Measurements from ENCODE around the gene MID1.

MID1 gene

GRCh38 chrX:10524578-10524977 lies 95.8 kb downstream of the MID1 start:
- H3K9ac ChIP-seq (ENCODE audit: low read depth, low read length) = no peak overlapping the region
- no peaks in the 10 kb centered on the region for H3K27me3 ChIP-seq (ENCODE audit: insufficient read depth, low read length, poor library complexity)
- no peaks in the 10 kb centered on the region for H3K4me1 ChIP-seq (ENCODE audit: insufficient read depth, low read length)
- H3K36me3 ChIP-seq (ENCODE audit: insufficient read depth, low read length) = no peaks in the 10 kb centered on the region
- ATAC-seq (ENCODE audit: insufficient read depth, low read depth) = no peak
- H2AFZ ChIP-seq (ENCODE audit: low read depth, low read length) = no peak overlapping the region
- H3K4me2 ChIP-seq (ENCODE audit: insufficient read depth, low read length) = no peak overlapping the region
- H3K9me3 ChIP-seq (ENCODE audit: insufficient read depth, low read length, severe bottlenecking) = no peaks in the 10 kb centered on the region
- DNase-seq = no peak
- H4K20me1 ChIP-seq (ENCODE audit: insufficient read depth, low read length) = no peaks in the 10 kb centered on the region
- H3K27ac ChIP-seq (ENCODE audit: low read length) = no peak overlapping the region
- H3K79me2 ChIP-seq (ENCODE audit: insufficient read depth, low read length) = no peaks in the 10 kb centered on the region
- H3K4me3 ChIP-seq (ENCODE audit: low read depth in 1 of 2, low read length in 2 of 2) = no peak overlapping the region
- no peak for TF ChIP-seq EZH2 (IDR thresholded peaks at IDR 0.05; ENCODE audit: borderline replicate concordance, low read depth, low read length, severe bottlenecking)

DNA sequence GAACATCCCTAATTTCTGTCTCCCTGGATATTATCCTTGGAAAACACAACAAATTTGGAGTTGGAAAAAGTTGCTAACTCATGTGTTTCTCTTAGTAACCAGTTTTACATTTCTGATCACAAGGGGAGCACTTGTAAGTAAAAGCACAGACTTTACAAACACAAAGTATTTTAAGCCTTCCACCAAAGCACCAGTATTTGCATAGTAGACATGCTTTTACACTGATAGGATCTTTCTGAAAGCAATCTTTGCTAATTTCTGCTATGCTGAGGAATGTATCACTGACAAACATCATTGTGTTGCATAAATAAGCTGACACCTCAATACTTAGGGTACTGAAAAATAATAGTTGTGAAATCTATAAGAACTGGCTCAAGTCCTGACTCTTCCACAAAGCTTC lies 100.6 kb downstream of the MID1 start:
- Histone ChIP-seq H2AFZ (ENCODE audit: low read depth, low read length) (no peak overlapping the region), H3K79me2 (ENCODE audit: insufficient read depth, low read length) (no peaks in the 10 kb centered on the region), H3K4me3 (ENCODE audit: low read depth in 1 of 2, low read length in 2 of 2) (no peak overlapping the region), H3K36me3 (ENCODE audit: insufficient read depth, low read length) (no peaks in the 10 kb centered on the region), H3K27ac (ENCODE audit: low read length) (no peak overlapping the region), H3K9me3 (ENCODE audit: insufficient read depth, low read length, severe bottlenecking) (no peaks in the 10 kb centered on the region), H3K4me2 (ENCODE audit: insufficient read depth, low read length) (no peak overlapping the region), H3K9ac (ENCODE audit: low read depth, low read length) (no peak overlapping the region), H4K20me1 (ENCODE audit: insufficient read depth, low read length) (no peaks in the 10 kb centered on the region), H3K27me3 (ENCODE audit: insufficient read depth, low read length, poor library complexity) (no peaks in the 10 kb centered on the region), H3K4me1 (ENCODE audit: insufficient read depth, low read length) (no peaks in the 10 kb centered on the region)
- ATAC-seq (ENCODE audit: insufficient read depth, low read depth) (no peak), DNase-seq (no peak)
- TF ChIP-seq EZH2 (IDR thresholded peaks at IDR 0.05; ENCODE audit: borderline replicate concordance, low read depth, low read length, severe bottlenecking) = no peak
- TF ChIP-seq, protein P1, sequence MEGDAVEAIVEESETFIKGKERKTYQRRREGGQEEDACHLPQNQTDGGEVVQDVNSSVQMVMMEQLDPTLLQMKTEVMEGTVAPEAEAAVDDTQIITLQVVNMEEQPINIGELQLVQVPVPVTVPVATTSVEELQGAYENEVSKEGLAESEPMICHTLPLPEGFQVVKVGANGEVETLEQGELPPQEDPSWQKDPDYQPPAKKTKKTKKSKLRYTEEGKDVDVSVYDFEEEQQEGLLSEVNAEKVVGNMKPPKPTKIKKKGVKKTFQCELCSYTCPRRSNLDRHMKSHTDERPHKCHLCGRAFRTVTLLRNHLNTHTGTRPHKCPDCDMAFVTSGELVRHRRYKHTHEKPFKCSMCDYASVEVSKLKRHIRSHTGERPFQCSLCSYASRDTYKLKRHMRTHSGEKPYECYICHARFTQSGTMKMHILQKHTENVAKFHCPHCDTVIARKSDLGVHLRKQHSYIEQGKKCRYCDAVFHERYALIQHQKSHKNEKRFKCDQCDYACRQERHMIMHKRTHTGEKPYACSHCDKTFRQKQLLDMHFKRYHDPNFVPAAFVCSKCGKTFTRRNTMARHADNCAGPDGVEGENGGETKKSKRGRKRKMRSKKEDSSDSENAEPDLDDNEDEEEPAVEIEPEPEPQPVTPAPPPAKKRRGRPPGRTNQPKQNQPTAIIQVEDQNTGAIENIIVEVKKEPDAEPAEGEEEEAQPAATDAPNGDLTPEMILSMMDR (IDR thresholded peaks at IDR 0.05; ENCODE audit: borderline replicate concordance, extremely low read depth, low read length, poor library complexity, severe bottlenecking) = no peak

GRCh38 chrX:10519278-10519677 lies 101.1 kb downstream of the MID1 start:
- Histone ChIP-seq H3K27me3 (ENCODE audit: insufficient read depth, low read length, poor library complexity) (no peaks in the 10 kb centered on the region), H3K9me3 (ENCODE audit: insufficient read depth, low read length, severe bottlenecking) (no peaks in the 10 kb centered on the region), H4K20me1 (ENCODE audit: insufficient read depth, low read length) (no peaks in the 10 kb centered on the region), H3K27ac (ENCODE audit: low read length) (no peak overlapping the region), H3K4me3 (ENCODE audit: low read depth in 1 of 2, low read length in 2 of 2) (no peak overlapping the region), H3K4me1 (ENCODE audit: insufficient read depth, low read length) (no peaks in the 10 kb centered on the region), H3K9ac (ENCODE audit: low read depth, low read length) (no peak overlapping the region), H2AFZ (ENCODE audit: low read depth, low read length) (no peak overlapping the region), H3K36me3 (ENCODE audit: insufficient read depth, low read length) (no peaks in the 10 kb centered on the region), H3K79me2 (ENCODE audit: insufficient read depth, low read length) (no peaks in the 10 kb centered on the region), H3K4me2 (ENCODE audit: insufficient read depth, low read length) (no peak overlapping the region)
- TF ChIP-seq, protein P1 (IDR thresholded peaks at IDR 0.05; ENCODE audit: borderline replicate concordance, extremely low read depth, low read length, poor library complexity, severe bottlenecking) = no peak
- no peak for TF ChIP-seq EZH2 (IDR thresholded peaks at IDR 0.05; ENCODE audit: borderline replicate concordance, low read depth, low read length, severe bottlenecking)
- no peak for ATAC-seq (ENCODE audit: insufficient read depth, low read depth)
- DNase-seq = no peak

- no peak for DNase-seq
These were observed 102.3 kb downstream of the MID1 start for GRCh38 chrX:10518073-10518472.

More at GRCh38 chrX:10518073-10518472, 102.3 kb downstream of the MID1 start:
- H3K27ac ChIP-seq (ENCODE audit: low read length) = no peak overlapping the region
- H3K36me3 ChIP-seq (ENCODE audit: insufficient read depth, low read length) = no peaks in the 10 kb centered on the region
- no peaks in the 10 kb centered on the region for H3K9me3 ChIP-seq (ENCODE audit: insufficient read depth, low read length, severe bottlenecking)
- H3K4me3 ChIP-seq (ENCODE audit: low read depth in 1 of 2, low read length in 2 of 2) = no peak overlapping the region
- no peaks in the 10 kb centered on the region for H3K4me1 ChIP-seq (ENCODE audit: insufficient read depth, low read length)
- no peak for TF ChIP-seq EZH2 (IDR thresholded peaks at IDR 0.05; ENCODE audit: borderline replicate concordance, low read depth, low read length, severe bottlenecking)
- TF ChIP-seq, protein P1 (IDR thresholded peaks at IDR 0.05; ENCODE audit: borderline replicate concordance, extremely low read depth, low read length, poor library complexity, severe bottlenecking) = no peak
- no peak overlapping the region for H2AFZ ChIP-seq (ENCODE audit: low read depth, low read length)
- no peak for ATAC-seq (ENCODE audit: insufficient read depth, low read depth)
- no peaks in the 10 kb centered on the region for H4K20me1 ChIP-seq (ENCODE audit: insufficient read depth, low read length)
- H3K9ac ChIP-seq (ENCODE audit: low read depth, low read length) = no peak overlapping the region
- H3K79me2 ChIP-seq (ENCODE audit: insufficient read depth, low read length) = no peaks in the 10 kb centered on the region
- no peaks in the 10 kb centered on the region for H3K27me3 ChIP-seq (ENCODE audit: insufficient read depth, low read length, poor library complexity)
- H3K4me2 ChIP-seq (ENCODE audit: insufficient read depth, low read length) = no peak overlapping the region
